Smooth muscle cell (in vitro differentiated cells): ENCODE results near the gene FAM222B. TPM values are rescaled to one million over a fixed set of nuclear protein-coding genes. Genes with fewer than 3 reads are reported as not detected.
"Not testable (repeated sequence)": the region's sequence is repeated elsewhere in the genome, so short reads cannot be mapped to it uniquely, and the experiment has no call there.

Experiments used
- DNase-seq: peaks from one replicate; lab custom pipeline; 2025; ENCODE audit not compliant: unreplicated experiment; lab: John Stamatoyannopoulos, UW
- H2AFZ ChIP-seq: fragments of 200-600 bp; sonication (generic); 2 replicates; pipeline ENCODE4 v1.6.0; 2016; ENCODE audit warnings: antibody characterized with exemption, low read depth, mild to moderate bottlenecking
- H3F3A ChIP-seq: fragments of 200-600 bp; sonication (generic); 2 replicates; pipeline ENCODE4 v1.6.0; 2017; ENCODE audit warnings: antibody characterized with exemption, low read depth
- H3K27ac ChIP-seq: fragments of 200-600 bp; sonication (generic); 2 replicates; pipeline ENCODE4 v1.5.1; 2016; ENCODE audit warnings: low read depth, mild to moderate bottlenecking
- H3K27me3 ChIP-seq: fragments of 200-600 bp; sonication (generic); 2 replicates; pipeline ENCODE4 v1.6.1; 2016; ENCODE audit warnings: low read depth, mild to moderate bottlenecking
- H3K36me3 ChIP-seq: fragments of 200-600 bp; sonication (generic); 2 replicates; pipeline ENCODE4 v1.5.1; 2016; ENCODE audit warnings: low read depth
- H3K4me1 ChIP-seq: fragments of 200-600 bp; sonication (generic); 2 replicates; pipeline ENCODE4 v1.5.1; 2016; ENCODE audit warnings: low read depth
- H3K4me2 ChIP-seq: fragments of 200-600 bp; sonication (generic); 2 replicates; pipeline ENCODE4 v1.6.0; 2016; ENCODE audit warnings: mild to moderate bottlenecking
- H3K4me3 ChIP-seq: fragments of 200-600 bp; sonication (generic); 2 replicates; pipeline ENCODE4 v1.5.1; 2016; ENCODE audit warnings: mild to moderate bottlenecking
- H3K79me2 ChIP-seq: fragments of 200-600 bp; sonication (generic); 2 replicates; pipeline ENCODE4 v1.6.0; 2016; ENCODE audit warnings: low read depth, mild to moderate bottlenecking
- H3K9ac ChIP-seq: fragments of 200-600 bp; sonication (generic); 2 replicates; pipeline ENCODE4 v1.6.0; 2016; ENCODE audit warnings: low read depth
- H3K9me3 ChIP-seq: fragments of 200-600 bp; sonication (generic); replicated peaks from 2 replicates; pipeline ENCODE4 v1.5.1; 2016; ENCODE audit warnings: low read depth
- H4K20me1 ChIP-seq: fragments of 200-600 bp; sonication (generic); 2 replicates; pipeline ENCODE4 v1.6.0; 2016; ENCODE audit warnings: low read depth
- WGBS: methylation state at CpG from one replicate; pipeline ENCODE4 v1.1.7; 2016; ENCODE audit warnings: low lambda C conversion rate; 5-methylcytosine and 5-hydroxymethylcytosine counted together
- polyA plus RNA-seq: library from polyadenylated mRNA; unstranded; fragments of >200 nt; fragmentation: Nextera tagmentation; extraction: Ambion mirVana; gene quantifications from 2 replicates; pipeline ENCODE4 v1.2.1, GENCODE V29; 2016
- total RNA-seq: library from RNA; depleted of rRNA; stranded (reverse); fragments of >200 nt; gene quantifications from 2 replicates; pipeline ENCODE4 v1.2.3, GENCODE V29; 2014
- TF ChIP-seq, protein P1 (sequence below): fragments of 200-600 bp; sonication (generic); IDR thresholded peaks from 2 replicates; pipeline ENCODE4 v1.5.1; 2017; ENCODE audit warnings: borderline replicate concordance, mild to moderate bottlenecking, antibody characterized with exemption; ENCODE audit not compliant: insufficient read depth, poor library complexity, severe bottlenecking

FAM222B gene
- total and polyA plus RNA-seq, 2 experiments from 2014 or later: 20.5 to 28.0 TPM

DNA sequence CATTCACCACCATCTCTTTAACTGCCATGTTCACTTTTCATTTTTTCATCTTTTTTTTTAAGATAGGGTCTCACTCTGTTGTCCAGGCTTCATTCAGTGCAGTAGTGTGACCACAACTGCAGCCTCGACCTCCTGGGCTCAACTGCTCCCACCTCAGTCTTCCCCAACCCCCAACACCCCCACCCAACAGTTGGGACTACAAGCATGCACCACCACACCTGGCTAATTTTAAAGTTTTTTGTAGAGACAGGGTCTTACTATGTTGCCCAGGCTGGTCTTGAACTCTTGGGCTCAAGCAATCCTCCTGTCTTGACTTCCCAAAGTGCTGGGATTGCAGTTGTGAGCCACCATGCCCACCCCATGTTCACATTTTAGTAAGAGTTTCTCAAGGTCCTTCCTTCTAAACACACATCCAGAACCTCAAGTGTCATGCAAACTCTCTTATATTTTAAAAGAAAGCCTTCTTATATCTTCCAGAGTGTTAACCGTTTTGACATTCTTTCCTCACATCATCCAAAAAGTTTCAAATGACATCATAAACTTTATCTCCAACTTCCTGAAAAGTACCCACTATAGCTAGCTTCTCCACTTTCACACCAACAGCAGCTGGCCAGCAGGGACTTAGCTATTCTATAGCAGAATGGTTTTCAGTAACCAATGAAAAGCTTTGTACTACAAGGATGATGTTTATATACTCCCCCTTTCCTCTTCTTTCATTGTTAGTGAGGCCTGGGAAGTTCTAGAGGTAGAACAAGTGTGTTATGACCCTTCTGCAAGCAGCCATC lies 49.5 kb downstream of the FAM222B start:
- Histone ChIP-seq H3K9ac (no peak overlapping the region), H3K4me1 (no peaks in the 10 kb centered on the region), H3K4me3 (no peak overlapping the region), H2AFZ (no peak overlapping the region), H3K36me3 (no peaks in the 10 kb centered on the region), H3F3A (no peaks in the 10 kb centered on the region), H3K4me2 (no peak overlapping the region), H3K27ac (no peak overlapping the region), H3K79me2 (peaks cover 81% of the 10 kb centered on the region), H3K9me3 (no peaks in the 10 kb centered on the region), H4K20me1 (peaks cover 99% of the 10 kb centered on the region), H3K27me3 (no peaks in the 10 kb centered on the region)
- WGBS: 83% methylated on average over 2 of the region's 2 CpGs
- DNase-seq: no peak
- TF ChIP-seq, protein P1, sequence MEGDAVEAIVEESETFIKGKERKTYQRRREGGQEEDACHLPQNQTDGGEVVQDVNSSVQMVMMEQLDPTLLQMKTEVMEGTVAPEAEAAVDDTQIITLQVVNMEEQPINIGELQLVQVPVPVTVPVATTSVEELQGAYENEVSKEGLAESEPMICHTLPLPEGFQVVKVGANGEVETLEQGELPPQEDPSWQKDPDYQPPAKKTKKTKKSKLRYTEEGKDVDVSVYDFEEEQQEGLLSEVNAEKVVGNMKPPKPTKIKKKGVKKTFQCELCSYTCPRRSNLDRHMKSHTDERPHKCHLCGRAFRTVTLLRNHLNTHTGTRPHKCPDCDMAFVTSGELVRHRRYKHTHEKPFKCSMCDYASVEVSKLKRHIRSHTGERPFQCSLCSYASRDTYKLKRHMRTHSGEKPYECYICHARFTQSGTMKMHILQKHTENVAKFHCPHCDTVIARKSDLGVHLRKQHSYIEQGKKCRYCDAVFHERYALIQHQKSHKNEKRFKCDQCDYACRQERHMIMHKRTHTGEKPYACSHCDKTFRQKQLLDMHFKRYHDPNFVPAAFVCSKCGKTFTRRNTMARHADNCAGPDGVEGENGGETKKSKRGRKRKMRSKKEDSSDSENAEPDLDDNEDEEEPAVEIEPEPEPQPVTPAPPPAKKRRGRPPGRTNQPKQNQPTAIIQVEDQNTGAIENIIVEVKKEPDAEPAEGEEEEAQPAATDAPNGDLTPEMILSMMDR: no peak

GRCh38 chr17:28788100-28788499 lies 54.5 kb downstream of the FAM222B start:
- H3K4me3 ChIP-seq: no peak overlapping the region
- no peak overlapping the region for H3K9ac ChIP-seq
- WGBS: 96% methylated on average over 4 of the region's 4 CpGs
- H4K20me1 ChIP-seq: peaks cover 97% of the 10 kb centered on the region
- no peak overlapping the region for H3K27ac ChIP-seq
- H2AFZ ChIP-seq: no peak overlapping the region
- H3F3A ChIP-seq: no peaks in the 10 kb centered on the region
- TF ChIP-seq, protein P1: no peak
- DNase-seq: no peak
- H3K9me3 ChIP-seq: no peaks in the 10 kb centered on the region
- no peak overlapping the region for H3K4me2 ChIP-seq
- H3K27me3 ChIP-seq: no peaks in the 10 kb centered on the region
- H3K4me1 ChIP-seq: no peaks in the 10 kb centered on the region
- peaks cover 51% of the 10 kb centered on the region for H3K79me2 ChIP-seq
- no peaks in the 10 kb centered on the region for H3K36me3 ChIP-seq

GRCh38 chr17:28783161-28783560 lies 59.4 kb downstream of the FAM222B start:
- no peaks in the 10 kb centered on the region for H3K4me1 ChIP-seq
- TF ChIP-seq, protein P1: no peak
- H4K20me1 ChIP-seq: peaks cover 96% of the 10 kb centered on the region
- H3K4me2 ChIP-seq: no peak overlapping the region
- DNase-seq: no peak
- no peak overlapping the region for H2AFZ ChIP-seq
- H3K9ac ChIP-seq: no peak overlapping the region
- no peaks in the 10 kb centered on the region for H3F3A ChIP-seq
- H3K27ac ChIP-seq: no peak overlapping the region
- 97% methylated on average over 3 of the region's 3 CpGs for WGBS
- peaks cover 62% of the 10 kb centered on the region for H3K79me2 ChIP-seq
- no peak overlapping the region for H3K4me3 ChIP-seq
- H3K9me3 ChIP-seq: no peaks in the 10 kb centered on the region
- no peaks in the 10 kb centered on the region for H3K27me3 ChIP-seq
- no peaks in the 10 kb centered on the region for H3K36me3 ChIP-seq

GRCh38 chr17:28779601-28780000 lies 63.0 kb downstream of the FAM222B start:
- Histone ChIP-seq H4K20me1 (peaks cover 94% of the 10 kb centered on the region), H3K79me2 (peaks cover 63% of the 10 kb centered on the region)
- H2AFZ ChIP-seq, H3K4me1 ChIP-seq, H3K36me3 ChIP-seq, H3K9me3 ChIP-seq, H3K4me3 ChIP-seq, H3K4me2 ChIP-seq, H3F3A ChIP-seq, H3K27me3 ChIP-seq, H3K27ac ChIP-seq, DNase-seq, H3K9ac ChIP-seq: not testable (repeated sequence)
- 97% methylated on average over 13 of the region's 13 CpGs for WGBS
